Colon (tissue), 2 donors: ENCODE measurements around the gene MAEL.

Experiments used
- FAIRE-seq: peaks from 2 replicates; lab custom pipeline; 2012; peaks lifted over from hg19 to GRCh38; lab: Jason Lieb, UNC
- donor health status: control.
- donor health status: control.

Gene MAEL

GRCh38 chr1:166988974-166989515 lies at the start of gene MAEL:
TSS of gene MAEL (plus strand) at chr1:166989280. CDS start at chr1:166989353, 73 bp downstream.
- no peak for FAIRE-seq

GRCh38 chr1:166939741-166940375 lies 49.2 kb upstream of the MAEL start:
- no peak for FAIRE-seq

- no peak for FAIRE-seq
Observed at GRCh38 chr1:166944186-166944967, 44.7 kb upstream of the MAEL start.

GRCh38 chr1:166947398-166948043 lies 41.6 kb upstream of the MAEL start:
- no peak for FAIRE-seq

- FAIRE-seq, result no peak
Observed at GRCh38 chr1:166948856-166949350, 40.2 kb upstream of the MAEL start.

GRCh38 chr1:166950156-166950555 lies 38.9 kb upstream of the MAEL start:
- FAIRE-seq, result no peak

- no peak for FAIRE-seq
Observed at GRCh38 chr1:166951050-166951449, 38.0 kb upstream of the MAEL start.

- FAIRE-seq, result no peak
Observed at GRCh38 chr1:166952002-166952746, 36.9 kb upstream of the MAEL start.

GRCh38 chr1:166953491-166953890 lies 35.6 kb upstream of the MAEL start:
- no peak for FAIRE-seq

GRCh38 chr1:166956057-166956850 lies 32.8 kb upstream of the MAEL start:
- no peak for FAIRE-seq

- no peak for FAIRE-seq
Observed at GRCh38 chr1:166956872-166957271, 32.2 kb upstream of the MAEL start.

- no peak for FAIRE-seq
Observed at GRCh38 chr1:166960858-166961474, 28.1 kb upstream of the MAEL start.

- no peak for FAIRE-seq
Observed at GRCh38 chr1:166969074-166969677, 19.9 kb upstream of the MAEL start.

- FAIRE-seq, result no peak
Observed at GRCh38 chr1:166971252-166971651, 17.8 kb upstream of the MAEL start.

- FAIRE-seq, result no peak
Observed at GRCh38 chr1:166972193-166972592, 16.9 kb upstream of the MAEL start.

- no peak for FAIRE-seq
Observed at GRCh38 chr1:166972826-166973225, 16.3 kb upstream of the MAEL start.

- FAIRE-seq, result no peak
Observed at GRCh38 chr1:166974647-166975345, 14.3 kb upstream of the MAEL start.

GRCh38 chr1:166975361-166976129 lies 13.5 kb upstream of the MAEL start, which contains the start of gene ILDR2:
TSS of gene ILDR2 (minus strand) at chr1:166975540. CDS start at chr1:166975268, 272 bp downstream.
- no peak for FAIRE-seq

- no peak for FAIRE-seq
Observed at GRCh38 chr1:166977951-166978350, 11.1 kb upstream of the MAEL start.
